Activated CD8-positive, alpha-beta T cell treated with anti-CD3 and anti-CD28 coated beads for 36 hours (primary cell): ENCODE measurements around the gene NEUROD4. TPM values are rescaled to one million over a fixed set of nuclear protein-coding genes. Genes with fewer than 3 reads are reported as not detected.

Source experiments
- ATAC-seq: fragments of 200-7000 bp; cut with Tn5 transposase; one replicate; pipeline ENCODE4 v1.10.0; 2021; ENCODE audit warnings: mild to moderate bottlenecking, moderate library complexity
- CTCF ChIA-PET: fragments of 350-600 bp; sonication (Branson Sonifier 250); formaldehyde crosslinking; loops from one replicate; lab custom pipeline; 2021; ENCODE audit warnings: antibody characterized with exemption; lab: Charles Lee
- POLR2A ChIA-PET: fragments of 350-600 bp; sonication (Branson Sonifier 250); formaldehyde crosslinking; loops from one replicate; lab custom pipeline; 2021; ENCODE audit warnings: antibody characterized with exemption; lab: Charles Lee
- DNase-seq: peaks from one replicate; pipeline ENCODE4 v3.0.0-alpha.2; 2020
- H3K27ac Mint-ChIP-seq: one replicate; pipeline ENCODE4 v1.8.0; 2021; ENCODE audit warnings: mild to moderate bottlenecking, mixed read lengths
- H3K27me3 Mint-ChIP-seq: one replicate; pipeline ENCODE4 v1.8.0; 2021; ENCODE audit warnings: mixed read lengths
- H3K36me3 Mint-ChIP-seq: one replicate; pipeline ENCODE4 v1.8.0; 2021; ENCODE audit warnings: low read depth, mixed read lengths
- H3K4me1 Mint-ChIP-seq: one replicate; pipeline ENCODE4 v1.8.0; 2021; ENCODE audit warnings: low read depth, mixed read lengths
- H3K4me3 Mint-ChIP-seq: one replicate; pipeline ENCODE4 v1.8.0; 2021; ENCODE audit warnings: mild to moderate bottlenecking, moderate library complexity, mixed read lengths
- H3K9me3 Mint-ChIP-seq: one replicate; pipeline ENCODE4 v1.8.0; 2021; ENCODE audit warnings: mixed read lengths
- intact Hi-C: fragments of 100-400 bp; cut with micrococcal nuclease; formaldehyde crosslinking; loops from one replicate; pipeline ENCODE4 v1.10.0; 2022
- total RNA-seq, 2 experiments: library from RNA; stranded (reverse); gene quantifications; one replicate each; pipeline ENCODE4 v1.2.3, GENCODE V29; 2021
- TF ChIP-seq, protein P1 (sequence below): fragments of 200-600 bp; IDR thresholded peaks from one replicate; pipeline ENCODE4 v1.8.0; 2022; ENCODE audit warnings: antibody characterized with exemption, mild to moderate bottlenecking

NEUROD4 gene
- total RNA-seq, 2 experiments from 2014 or later: not detected

DNA sequence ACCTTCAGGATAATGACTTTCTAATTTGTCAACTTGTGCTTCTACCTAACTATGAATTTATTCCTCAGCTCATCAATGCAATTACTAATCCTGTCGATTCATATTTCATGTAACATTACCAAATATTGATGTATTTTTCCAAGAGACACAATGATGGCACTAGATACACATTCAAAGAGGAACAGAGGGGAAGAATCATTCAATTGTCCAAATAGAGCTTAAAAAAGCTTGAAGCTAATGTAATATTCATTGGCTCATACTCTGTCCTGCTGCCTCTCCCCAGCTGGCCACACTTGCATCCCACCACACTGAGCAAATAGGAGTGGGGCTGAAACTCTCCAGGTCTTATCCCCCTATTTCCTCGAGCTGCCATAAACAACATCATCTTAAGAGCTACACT lies 44.5 kb upstream of the NEUROD4 start:
- Mint-ChIP-seq H3K27me3 (no peaks in the 10 kb centered on the region), H3K9me3 (no peaks in the 10 kb centered on the region), H3K36me3 (peaks cover 92% of the 10 kb centered on the region), H3K4me1 (peaks cover 89% of the 10 kb centered on the region), H3K4me3 (peak overlapping the region; percentile 3), H3K27ac (peak overlapping the region; percentile 80)
- ChIA-PET CTCF (interaction anchor here (0.7 to 16.4 kb wide), 8 partner anchors 8 to 226 kb away, joined by 3 to 141 read pairs (median 8); no protein-coding TSS in a partner anchor), POLR2A (interaction anchor here (0.6 kb wide), 1 partner anchor 11 kb away, joined by 3 read pairs; no protein-coding TSS in a partner anchor)
- ATAC-seq (no peak), DNase-seq (no peak)
- intact Hi-C loops: no loop called here
- TF ChIP-seq, protein P1, sequence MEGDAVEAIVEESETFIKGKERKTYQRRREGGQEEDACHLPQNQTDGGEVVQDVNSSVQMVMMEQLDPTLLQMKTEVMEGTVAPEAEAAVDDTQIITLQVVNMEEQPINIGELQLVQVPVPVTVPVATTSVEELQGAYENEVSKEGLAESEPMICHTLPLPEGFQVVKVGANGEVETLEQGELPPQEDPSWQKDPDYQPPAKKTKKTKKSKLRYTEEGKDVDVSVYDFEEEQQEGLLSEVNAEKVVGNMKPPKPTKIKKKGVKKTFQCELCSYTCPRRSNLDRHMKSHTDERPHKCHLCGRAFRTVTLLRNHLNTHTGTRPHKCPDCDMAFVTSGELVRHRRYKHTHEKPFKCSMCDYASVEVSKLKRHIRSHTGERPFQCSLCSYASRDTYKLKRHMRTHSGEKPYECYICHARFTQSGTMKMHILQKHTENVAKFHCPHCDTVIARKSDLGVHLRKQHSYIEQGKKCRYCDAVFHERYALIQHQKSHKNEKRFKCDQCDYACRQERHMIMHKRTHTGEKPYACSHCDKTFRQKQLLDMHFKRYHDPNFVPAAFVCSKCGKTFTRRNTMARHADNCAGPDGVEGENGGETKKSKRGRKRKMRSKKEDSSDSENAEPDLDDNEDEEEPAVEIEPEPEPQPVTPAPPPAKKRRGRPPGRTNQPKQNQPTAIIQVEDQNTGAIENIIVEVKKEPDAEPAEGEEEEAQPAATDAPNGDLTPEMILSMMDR: no peak

DNA sequence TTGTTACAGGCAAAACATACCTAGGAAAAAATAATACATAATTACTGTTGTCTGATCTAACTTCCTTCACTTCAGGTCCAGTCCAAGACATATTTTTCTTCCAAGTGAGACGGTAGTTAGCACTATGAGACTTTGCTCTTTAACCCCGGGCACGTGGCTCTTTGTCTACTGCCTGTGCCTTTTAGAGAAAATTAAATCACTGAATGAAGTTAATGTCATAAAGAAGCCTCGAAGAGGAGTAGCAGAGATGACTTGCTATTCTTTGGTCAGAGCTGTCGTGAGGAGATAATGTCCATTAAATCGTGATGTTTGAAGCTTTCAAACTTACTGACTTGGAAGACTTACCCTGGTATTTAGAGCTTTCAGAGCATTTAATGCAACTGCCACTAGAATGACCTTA lies 43.9 kb upstream of the NEUROD4 start:
- Mint-ChIP-seq H3K4me3 (peak overlapping the region; percentile 85), H3K27ac (peak overlapping the region; percentile 94), H3K27me3 (no peaks in the 10 kb centered on the region), H3K36me3 (peaks cover 92% of the 10 kb centered on the region), H3K4me1 (peaks cover 85% of the 10 kb centered on the region), H3K9me3 (no peaks in the 10 kb centered on the region)
- POLR2A ChIA-PET: interaction anchor here (0.6 to 0.9 kb wide), 2 partner anchors 10 to 14 kb away, joined by 3 read pairs; no protein-coding TSS in a partner anchor
- TF ChIP-seq, protein P1: no peak
- intact Hi-C loops: no loop called here
- no peak for ATAC-seq
- no peak for DNase-seq
- CTCF ChIA-PET: interaction anchor here (1.3 to 16.4 kb wide), 8 partner anchors 8 to 227 kb away, joined by 3 to 141 read pairs (median 8); no protein-coding TSS in a partner anchor

DNA sequence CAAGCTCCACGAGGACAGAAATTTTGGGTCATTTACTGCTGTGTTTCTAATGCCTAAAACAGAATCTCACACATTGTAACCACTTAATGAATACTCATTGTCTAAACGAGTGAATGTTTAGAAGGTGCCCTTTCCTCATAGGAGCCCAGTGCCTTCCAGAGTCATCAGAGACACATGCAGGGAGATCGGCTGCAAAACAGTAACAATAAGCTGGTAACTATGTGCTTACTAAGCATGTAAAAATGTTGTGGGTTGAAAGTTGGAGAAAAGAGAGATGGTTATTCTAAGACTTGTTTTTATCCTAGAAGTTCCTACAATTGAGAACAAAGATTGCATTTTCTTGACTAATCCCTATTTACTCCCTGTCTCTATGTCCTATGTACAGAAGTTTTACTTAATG lies 42.6 kb upstream of the NEUROD4 start:
- POLR2A ChIA-PET: interaction anchor here (0.9 to 1.2 kb wide), 2 partner anchors 9 to 123 kb away, joined by 3 to 4 read pairs; partner anchors contain the start of gene MUCL1
- Mint-ChIP-seq H3K27ac (peak overlapping the region; percentile 94), H3K4me1 (peaks cover 83% of the 10 kb centered on the region), H3K4me3 (peak overlapping the region; percentile 85), H3K36me3 (peaks cover 95% of the 10 kb centered on the region), H3K27me3 (no peaks in the 10 kb centered on the region), H3K9me3 (no peaks in the 10 kb centered on the region)
- TF ChIP-seq, protein P1: no peak
- CTCF ChIA-PET: interaction anchor here (1.2 to 16.4 kb wide), 5 partner anchors 8 to 122 kb away, joined by 3 to 141 read pairs (median 6); partner anchors contain the start of gene MUCL1
- intact Hi-C loops: no loop called here
- no peak for ATAC-seq
- no peak for DNase-seq

DNA sequence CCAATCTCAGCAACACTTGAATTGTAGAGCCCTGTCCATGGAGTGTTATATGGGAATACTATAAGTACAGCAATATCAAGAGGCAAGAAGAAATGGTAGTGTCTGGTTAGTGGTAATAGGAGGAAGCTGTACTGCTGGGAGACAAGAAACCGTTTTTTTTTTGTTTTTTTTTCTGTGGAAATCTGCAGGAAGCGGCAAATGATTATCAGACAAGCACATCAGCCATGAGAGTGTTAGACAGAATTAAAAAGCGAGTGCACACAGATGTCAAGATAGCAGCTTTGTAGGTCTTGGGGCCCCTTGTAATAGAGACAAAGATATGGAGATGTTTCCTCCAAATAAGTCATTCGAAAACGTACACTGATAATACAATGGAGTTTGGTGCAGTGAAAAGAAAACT lies 41.9 kb upstream of the NEUROD4 start:
- H3K4me1 Mint-ChIP-seq: peaks cover 83% of the 10 kb centered on the region
- DNase-seq (no peak), ATAC-seq (no peak)
- TF ChIP-seq, protein P1: no peak
- ChIA-PET CTCF (interaction anchor here (0.9 to 16.4 kb wide), 7 partner anchors 9 to 124 kb away, joined by 3 to 141 read pairs (median 5); partner anchors contain the start of gene MUCL1), POLR2A (interaction anchor here (0.9 kb wide), 1 partner anchor 9 kb away, joined by 4 read pairs; no protein-coding TSS in a partner anchor)
- H3K9me3 Mint-ChIP-seq: no peaks in the 10 kb centered on the region
- no peaks in the 10 kb centered on the region for H3K27me3 Mint-ChIP-seq
- H3K4me3 Mint-ChIP-seq: peak overlapping the region; percentile 85
- intact Hi-C loops: no loop called here
- H3K27ac Mint-ChIP-seq: peak overlapping the region; percentile 94
- peaks cover 95% of the 10 kb centered on the region for H3K36me3 Mint-ChIP-seq

DNA sequence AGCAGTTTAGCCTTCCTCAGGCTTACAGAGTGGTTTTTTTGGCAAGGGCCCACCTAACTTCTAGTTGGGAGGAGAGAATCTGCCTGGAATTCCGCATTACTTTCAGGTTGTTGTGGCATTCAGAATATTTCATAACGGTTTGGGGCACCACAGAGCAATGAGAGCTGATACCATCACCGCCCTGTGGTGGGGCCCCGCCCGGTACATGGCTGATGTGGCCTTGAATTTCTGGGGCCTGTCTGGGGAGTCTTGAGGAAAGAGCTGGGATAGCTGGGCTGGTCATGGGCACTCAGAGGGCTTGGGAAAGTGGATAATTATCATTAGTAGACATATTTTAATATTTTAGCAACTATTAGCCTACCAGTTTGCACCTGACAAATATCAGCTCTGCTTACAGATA lies 39.4 kb upstream of the NEUROD4 start:
- POLR2A ChIA-PET: interaction anchor here (0.6 to 1.3 kb wide), 5 partner anchors 11 to 21 kb away, joined by 3 to 6 read pairs (median 4); no protein-coding TSS in a partner anchor
- no peak for ATAC-seq
- Mint-ChIP-seq H3K27ac (peak overlapping the region; percentile 94), H3K4me1 (peaks cover 60% of the 10 kb centered on the region), H3K36me3 (peaks cover 87% of the 10 kb centered on the region), H3K27me3 (no peaks in the 10 kb centered on the region), H3K9me3 (no peaks in the 10 kb centered on the region), H3K4me3 (peak overlapping the region; percentile 85)
- CTCF ChIA-PET: interaction anchor here (1.0 to 16.4 kb wide), 7 partner anchors 12 to 231 kb away, joined by 3 to 141 read pairs (median 4); no protein-coding TSS in a partner anchor
- peak; percentile 63 for DNase-seq
- intact Hi-C loops: loop anchor here (10.0 kb wide), 1 partner anchor 46 kb away; no protein-coding TSS in a partner anchor
- TF ChIP-seq, protein P1: no peak
